GM23338 (cell line): ENCODE data around the gene SPIN2B. TPM values are rescaled to one million over a fixed set of nuclear protein-coding genes. Genes with fewer than 3 reads are reported as not detected.
"Not testable (repeated sequence)": the region's sequence is repeated elsewhere in the genome, so short reads cannot be mapped to it uniquely, and the experiment has no call there.

Experiments used
- ATAC-seq: fragments of 200-7000 bp; cut with Tn5 transposase; 3 replicates; pipeline ENCODE4 v1.9.1; 2020
- DNase-seq: peaks from one replicate; pipeline ENCODE4 v3.0.0-alpha.2; 2015; ENCODE audit warnings: low spot score
- H2AFZ ChIP-seq: fragments of 200-600 bp; sonication (generic); 2 replicates; pipeline ENCODE4 v1.8.0; 2016; ENCODE audit warnings: antibody characterized with exemption, mild to moderate bottlenecking, moderate library complexity
- H3F3A ChIP-seq: fragments of 200-600 bp; sonication (generic); replicated peaks from 2 replicates; pipeline ENCODE4 v1.8.0; 2017; ENCODE audit warnings: antibody characterized with exemption, mixed run types, low read depth
- H3K27ac ChIP-seq: fragments of 200-600 bp; sonication (generic); 2 replicates; pipeline ENCODE4 v1.6.1; 2016; ENCODE audit warnings: low read depth
- H3K27me3 ChIP-seq: fragments of 200-600 bp; sonication (generic); 2 replicates; pipeline ENCODE4 v1.8.0; 2016; ENCODE audit warnings: mild to moderate bottlenecking, mixed run types, moderate library complexity; ENCODE audit not compliant: insufficient read depth
- H3K36me3 ChIP-seq: fragments of 200-600 bp; sonication (generic); 2 replicates; pipeline ENCODE4 v1.8.0; 2016; ENCODE audit warnings: mild to moderate bottlenecking; ENCODE audit not compliant: insufficient read depth
- H3K4me1 ChIP-seq: fragments of 200-600 bp; sonication (generic); 2 replicates; pipeline ENCODE4 v1.8.0; 2016; ENCODE audit warnings: mild to moderate bottlenecking, moderate library complexity; ENCODE audit not compliant: insufficient read depth
- H3K4me2 ChIP-seq: fragments of 200-600 bp; sonication (generic); 2 replicates; pipeline ENCODE4 v1.7.1; 2017; ENCODE audit warnings: mixed run types
- H3K4me3 ChIP-seq: fragments of 200-600 bp; sonication (generic); 2 replicates; pipeline ENCODE4 v1.6.1; 2016; ENCODE audit warnings: mixed run types
- H3K79me2 ChIP-seq: fragments of 200-600 bp; sonication (generic); replicated peaks from 2 replicates; pipeline ENCODE4 v1.8.0; 2017; ENCODE audit warnings: mild to moderate bottlenecking; ENCODE audit not compliant: insufficient read depth
- H3K9me2 ChIP-seq: fragments of 200-600 bp; sonication (generic); 2 replicates; pipeline ENCODE4 v1.8.0; 2017; ENCODE audit not compliant: insufficient read depth
- H4K20me1 ChIP-seq: fragments of 200-600 bp; sonication (generic); replicated peaks from 2 replicates; pipeline ENCODE4 v1.8.0; 2017; ENCODE audit warnings: mild to moderate bottlenecking; ENCODE audit not compliant: insufficient read depth
- H3K27ac Mint-ChIP-seq: 2 replicates; pipeline ENCODE4 v1.8.0; 2020; ENCODE audit warnings: inconsistent platforms, mild to moderate bottlenecking, moderate library complexity, mixed read lengths
- H3K27me3 Mint-ChIP-seq: 3 replicates; pipeline ENCODE4 v1.8.0; 2022; ENCODE audit warnings: low read depth, mild to moderate bottlenecking, moderate library complexity, mixed read lengths, inconsistent platforms; ENCODE audit not compliant: insufficient read depth, poor library complexity
- H3K36me3 Mint-ChIP-seq: 3 replicates; pipeline ENCODE4 v1.8.0; 2021; ENCODE audit warnings: low read depth, mild to moderate bottlenecking, inconsistent platforms, moderate library complexity, mixed read lengths
- H3K4me1 Mint-ChIP-seq: 3 replicates; pipeline ENCODE4 v1.8.0; 2020; ENCODE audit warnings: mild to moderate bottlenecking, inconsistent platforms, mixed read lengths
- H3K4me3 Mint-ChIP-seq: 3 replicates; pipeline ENCODE4 v1.8.0; 2021; ENCODE audit warnings: moderate library complexity, mild to moderate bottlenecking, inconsistent platforms, mixed read lengths
- H3K9me3 Mint-ChIP-seq: 3 replicates; pipeline ENCODE4 v1.8.0; 2020; ENCODE audit warnings: moderate library complexity, mild to moderate bottlenecking, inconsistent platforms, mixed read lengths
- CTCF ChIP-seq, 2 experiments: fragments of 200-600 bp in 1 of 2; sonication (generic) in 1 of 2; conservative IDR thresholded peaks; 2 replicates each; pipeline versions ENCODE4 v1.5.1 to v1.6.1; 2016 to 2017; ENCODE audit warnings: antibody characterized with exemption in 2 of 2, low read depth in 2 of 2, mild to moderate bottlenecking in 2 of 2, moderate library complexity in 1 of 2
- EZH2 ChIP-seq: fragments of 200-600 bp; sonication (generic); IDR thresholded peaks from one replicate; pipeline ENCODE4 v1.8.0; 2017; ENCODE audit warnings: antibody characterized with exemption, mild to moderate bottlenecking, low read depth; ENCODE audit not compliant: unreplicated experiment
- JUNB ChIP-seq: IDR thresholded peaks from one replicate; pipeline ENCODE4 v1.6.1; 2016; ENCODE audit warnings: antibody characterized with exemption; ENCODE audit not compliant: unreplicated experiment
- ZNF114 ChIP-seq: fragments of 250-450 bp; sonication (Bioruptor Pico); IDR thresholded peaks from 2 replicates; pipeline ENCODE4 v1.5.0; 2020; ENCODE audit warnings: mild to moderate bottlenecking, moderate library complexity
- ZNF331 ChIP-seq: fragments of 250-450 bp; sonication (Bioruptor Pico); IDR thresholded peaks from 2 replicates; pipeline ENCODE4 v1.5.0; 2020; ENCODE audit warnings: low read depth, mild to moderate bottlenecking, moderate library complexity
- polyA plus RNA-seq: library from polyadenylated mRNA; unstranded; fragments of >200 nt; fragmentation: Nextera tagmentation; extraction: Ambion mirVana; gene quantifications from 2 replicates; pipeline ENCODE4 v1.2.1, GENCODE V29; 2016
- total RNA-seq: library from RNA; depleted of rRNA; stranded (reverse); fragments of >200 nt; shearing (Covaris generic); gene quantifications from 2 replicates; pipeline ENCODE4 v1.2.3, GENCODE V29; 2014
- TF ChIP-seq, protein P1 (sequence below): IDR thresholded peaks from one replicate; pipeline ENCODE4 v1.6.1; 2018; ENCODE audit warnings: antibody characterized with exemption; ENCODE audit not compliant: unreplicated experiment

SPIN2B gene
- total and polyA plus RNA-seq, 2 experiments from 2014 or later = 7.9 to 12.6 TPM

DNA sequence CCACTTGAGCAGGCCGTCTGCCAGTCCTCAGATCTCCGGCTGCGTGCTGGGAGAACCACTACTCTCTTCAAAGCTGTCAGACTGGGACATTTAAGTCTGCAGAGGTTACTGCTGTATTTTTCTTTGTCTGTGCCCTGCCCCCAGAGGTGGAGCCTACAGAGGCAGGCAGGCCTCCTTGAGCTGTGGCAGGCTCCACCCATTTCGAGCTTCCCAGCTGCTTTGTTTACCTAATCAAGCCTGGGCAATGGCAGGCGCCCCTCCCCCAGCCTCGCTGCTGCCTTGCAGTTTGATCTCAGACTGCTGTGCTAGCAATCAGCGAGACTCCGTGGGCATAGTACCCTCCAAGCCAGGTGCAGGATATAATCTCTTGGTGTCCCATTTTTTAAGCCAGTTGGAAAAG is 30.9 kb upstream of the SPIN2B start:
- H3K27ac ChIP-seq, H3F3A ChIP-seq, H3K4me3 ChIP-seq, ATAC-seq, H3K27me3 Mint-ChIP-seq, H2AFZ ChIP-seq, H3K4me3 Mint-ChIP-seq, H3K27ac Mint-ChIP-seq, H3K4me1 ChIP-seq, DNase-seq, H4K20me1 ChIP-seq, H3K36me3 ChIP-seq, H3K79me2 ChIP-seq, H3K27me3 ChIP-seq, H3K9me2 ChIP-seq, H3K4me2 ChIP-seq: not testable (repeated sequence)
- Mint-ChIP-seq H3K4me1 (peaks cover 16% of the 10 kb centered on the region), H3K9me3 (peaks cover 49% of the 10 kb centered on the region), H3K36me3 (peaks cover 53% of the 10 kb centered on the region)

DNA sequence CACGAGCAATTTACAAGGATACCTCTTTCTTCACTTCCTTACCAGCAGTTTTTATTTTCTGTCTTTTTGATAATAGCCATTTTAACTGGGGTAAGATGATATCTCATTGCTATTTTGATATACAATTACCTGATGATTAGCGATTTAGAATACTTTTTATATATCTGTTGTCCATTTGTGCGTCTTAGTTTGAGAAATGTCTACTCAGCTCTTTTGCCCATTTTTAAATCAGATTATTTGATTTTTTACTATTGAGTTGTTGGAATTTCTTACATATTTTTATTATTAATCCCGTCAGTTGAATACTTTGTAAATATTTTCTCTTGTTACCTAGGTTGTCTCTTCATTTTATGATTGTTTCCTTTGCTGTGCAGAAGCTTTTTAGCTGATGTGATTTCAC is 17.3 kb upstream of the SPIN2B start:
- Mint-ChIP-seq H3K4me3 (no peak overlapping the region), H3K27me3 (no peaks in the 10 kb centered on the region), H3K4me1 (peaks cover 16% of the 10 kb centered on the region), H3K9me3 (no peaks in the 10 kb centered on the region; the same call in 2 of the 3 replicates), H3K27ac (no peak overlapping the region), H3K36me3 (peaks cover 8% of the 10 kb centered on the region)
- Histone ChIP-seq H3K9me2 (no peaks in the 10 kb centered on the region), H4K20me1 (no peaks in the 10 kb centered on the region), H3K79me2 (no peaks in the 10 kb centered on the region), H3K4me1 (peaks cover 4% of the 10 kb centered on the region; the same call in 1 of the 2 replicates), H3K27me3 (no peaks in the 10 kb centered on the region), H2AFZ (no peak overlapping the region), H3K4me2 (no peak overlapping the region), H3K36me3 (no peaks in the 10 kb centered on the region), H3K27ac (no peak overlapping the region), H3F3A (no peaks in the 10 kb centered on the region), H3K4me3 (no peak overlapping the region)
- no peak for TF ChIP-seq ZNF114 (CRISPR knock-in tag)
- TF ChIP-seq ZNF331 (CRISPR knock-in tag) = no peak
- ATAC-seq = no peak
- DNase-seq = no peak

DNA sequence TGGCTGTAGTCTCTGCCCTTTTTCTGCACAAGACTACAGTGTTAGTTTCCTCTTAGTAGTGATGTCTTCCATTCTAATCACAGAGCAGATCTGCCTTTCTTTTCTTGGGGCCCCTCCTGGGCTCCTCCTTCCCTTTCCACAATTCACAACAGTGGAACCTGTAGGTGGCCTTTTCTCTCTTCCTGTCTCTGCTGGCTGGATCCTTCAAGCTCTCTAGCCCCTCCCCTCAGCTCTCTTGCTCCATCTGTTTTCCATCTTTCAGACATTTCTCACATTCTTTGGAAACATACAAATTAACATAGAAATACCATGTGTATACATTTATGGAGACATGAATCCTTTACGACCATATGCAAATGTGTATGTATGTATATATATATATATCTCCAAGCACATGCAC is 16.2 kb upstream of the SPIN2B start:
- H3K4me1 Mint-ChIP-seq = peaks cover 16% of the 10 kb centered on the region
- no peaks in the 10 kb centered on the region for H3F3A ChIP-seq
- TF ChIP-seq EZH2 = no peak
- no peak for TF ChIP-seq JUNB
- TF ChIP-seq, protein P1, sequence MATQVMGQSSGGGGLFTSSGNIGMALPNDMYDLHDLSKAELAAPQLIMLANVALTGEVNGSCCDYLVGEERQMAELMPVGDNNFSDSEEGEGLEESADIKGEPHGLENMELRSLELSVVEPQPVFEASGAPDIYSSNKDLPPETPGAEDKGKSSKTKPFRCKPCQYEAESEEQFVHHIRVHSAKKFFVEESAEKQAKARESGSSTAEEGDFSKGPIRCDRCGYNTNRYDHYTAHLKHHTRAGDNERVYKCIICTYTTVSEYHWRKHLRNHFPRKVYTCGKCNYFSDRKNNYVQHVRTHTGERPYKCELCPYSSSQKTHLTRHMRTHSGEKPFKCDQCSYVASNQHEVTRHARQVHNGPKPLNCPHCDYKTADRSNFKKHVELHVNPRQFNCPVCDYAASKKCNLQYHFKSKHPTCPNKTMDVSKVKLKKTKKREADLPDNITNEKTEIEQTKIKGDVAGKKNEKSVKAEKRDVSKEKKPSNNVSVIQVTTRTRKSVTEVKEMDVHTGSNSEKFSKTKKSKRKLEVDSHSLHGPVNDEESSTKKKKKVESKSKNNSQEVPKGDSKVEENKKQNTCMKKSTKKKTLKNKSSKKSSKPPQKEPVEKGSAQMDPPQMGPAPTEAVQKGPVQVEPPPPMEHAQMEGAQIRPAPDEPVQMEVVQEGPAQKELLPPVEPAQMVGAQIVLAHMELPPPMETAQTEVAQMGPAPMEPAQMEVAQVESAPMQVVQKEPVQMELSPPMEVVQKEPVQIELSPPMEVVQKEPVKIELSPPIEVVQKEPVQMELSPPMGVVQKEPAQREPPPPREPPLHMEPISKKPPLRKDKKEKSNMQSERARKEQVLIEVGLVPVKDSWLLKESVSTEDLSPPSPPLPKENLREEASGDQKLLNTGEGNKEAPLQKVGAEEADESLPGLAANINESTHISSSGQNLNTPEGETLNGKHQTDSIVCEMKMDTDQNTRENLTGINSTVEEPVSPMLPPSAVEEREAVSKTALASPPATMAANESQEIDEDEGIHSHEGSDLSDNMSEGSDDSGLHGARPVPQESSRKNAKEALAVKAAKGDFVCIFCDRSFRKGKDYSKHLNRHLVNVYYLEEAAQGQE = no peak
- no peak for TF ChIP-seq CTCF (conservative IDR thresholded peaks at IDR 0.05; ENCODE audit: low read depth in 2 of 2)
- ATAC-seq (peak; percentile 83), DNase-seq (peak; percentile 63)
- H3K27ac Mint-ChIP-seq = peak overlapping the region; percentile 90
- H2AFZ ChIP-seq = no peak overlapping the region
- peak overlapping the region; percentile 75 for H3K4me3 Mint-ChIP-seq
- no peaks in the 10 kb centered on the region for H3K79me2 ChIP-seq
- no peaks in the 10 kb centered on the region for H3K36me3 ChIP-seq
- no peaks in the 10 kb centered on the region; the same call in 2 of the 3 replicates for H3K9me3 Mint-ChIP-seq
- no peaks in the 10 kb centered on the region for H3K27me3 Mint-ChIP-seq
- no peaks in the 10 kb centered on the region for H3K9me2 ChIP-seq
- H4K20me1 ChIP-seq = no peaks in the 10 kb centered on the region
- peaks cover 4% of the 10 kb centered on the region; the same call in 1 of the 2 replicates for H3K4me1 ChIP-seq
- H3K4me3 ChIP-seq = peak overlapping the region; percentile 51
- peak overlapping the region; percentile 72; the same call in 1 of the 2 replicates for H3K27ac ChIP-seq
- H3K27me3 ChIP-seq = no peaks in the 10 kb centered on the region
- peak overlapping the region; percentile 73 for H3K4me2 ChIP-seq
- H3K36me3 Mint-ChIP-seq = peaks cover 11% of the 10 kb centered on the region
